ENCODE data around the gene F11R.
"Not testable (repeated sequence)": the region's sequence is repeated elsewhere in the genome, so short reads cannot be mapped to it uniquely, and the experiment has no call there.

F11R gene

GRCh38 chr1:160956966-160957365 lies 64.0 kb downstream of the F11R start:
- DNase-seq, result no peak

- peak; percentile 49 to 55 for DNase-seq
Observed at GRCh38 chr1:160954158-160955104, 66.5 kb downstream of the F11R start, which contains the start of gene ITLN2. Gene ITLN2 (minus strand): TSS chr1:160954809. CDS start chr1:160954741, 68 bp downstream.

GRCh38 chr1:160953030-160953429 lies 67.9 kb downstream of the F11R start:
- DNase-seq, result no peak

- DNase-seq, result no peak
Observed at GRCh38 chr1:160952129-160952510, 68.8 kb downstream of the F11R start.

GRCh38 chr1:160951443-160952128 lies 69.4 kb downstream of the F11R start:
- peak; percentile 75 to 78 for DNase-seq

- DNase-seq, result no peak
Observed at GRCh38 chr1:160950657-160951056, 70.3 kb downstream of the F11R start.

GRCh38 chr1:160949881-160950280 lies 71.1 kb downstream of the F11R start:
- DNase-seq, result no peak

GRCh38 chr1:160949216-160949880 lies 71.6 kb downstream of the F11R start:
- not testable (repeated sequence) for DNase-seq

- DNase-seq, result not testable (repeated sequence)
Observed at GRCh38 chr1:160947174-160947759, 73.7 kb downstream of the F11R start.

- DNase-seq, result not testable (repeated sequence)
Observed at GRCh38 chr1:160945881-160946280, 75.1 kb downstream of the F11R start.

All from stimulated activated CD4-positive, alpha-beta T cell treated with anti-CD3 and anti-CD28 coated beads, Interleukin-2, amount 100 ng/mL, for 24 hours (primary cell).